Measurements from ENCODE around the gene ZBTB16.

DNA sequence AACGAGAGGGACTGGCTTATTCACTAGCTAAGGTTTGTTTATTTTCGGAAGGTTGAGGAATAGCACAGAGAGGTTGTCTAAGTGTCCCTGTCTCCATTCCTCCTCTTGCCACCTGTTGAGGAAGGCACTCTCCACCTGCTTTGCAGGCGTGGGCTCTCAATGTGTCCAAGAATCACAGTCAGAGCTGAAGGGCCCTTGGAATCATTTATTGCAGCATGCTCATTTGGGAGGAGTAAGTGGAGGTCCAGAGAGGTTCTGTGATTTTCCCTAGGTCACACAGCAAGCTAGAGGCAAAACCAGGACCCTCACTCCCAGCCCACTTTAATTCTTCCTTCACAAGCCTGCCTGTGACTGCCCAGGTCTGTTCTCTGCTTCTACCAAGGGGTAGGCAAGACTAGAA is 21.3 kb downstream of the ZBTB16 start:
- TF ChIP-seq, protein P1, sequence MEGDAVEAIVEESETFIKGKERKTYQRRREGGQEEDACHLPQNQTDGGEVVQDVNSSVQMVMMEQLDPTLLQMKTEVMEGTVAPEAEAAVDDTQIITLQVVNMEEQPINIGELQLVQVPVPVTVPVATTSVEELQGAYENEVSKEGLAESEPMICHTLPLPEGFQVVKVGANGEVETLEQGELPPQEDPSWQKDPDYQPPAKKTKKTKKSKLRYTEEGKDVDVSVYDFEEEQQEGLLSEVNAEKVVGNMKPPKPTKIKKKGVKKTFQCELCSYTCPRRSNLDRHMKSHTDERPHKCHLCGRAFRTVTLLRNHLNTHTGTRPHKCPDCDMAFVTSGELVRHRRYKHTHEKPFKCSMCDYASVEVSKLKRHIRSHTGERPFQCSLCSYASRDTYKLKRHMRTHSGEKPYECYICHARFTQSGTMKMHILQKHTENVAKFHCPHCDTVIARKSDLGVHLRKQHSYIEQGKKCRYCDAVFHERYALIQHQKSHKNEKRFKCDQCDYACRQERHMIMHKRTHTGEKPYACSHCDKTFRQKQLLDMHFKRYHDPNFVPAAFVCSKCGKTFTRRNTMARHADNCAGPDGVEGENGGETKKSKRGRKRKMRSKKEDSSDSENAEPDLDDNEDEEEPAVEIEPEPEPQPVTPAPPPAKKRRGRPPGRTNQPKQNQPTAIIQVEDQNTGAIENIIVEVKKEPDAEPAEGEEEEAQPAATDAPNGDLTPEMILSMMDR (IDR thresholded peaks at IDR 0.05) = no peak
- no peak for TF ChIP-seq POLR2AphosphoS5 (IDR thresholded peaks at IDR 0.05)
- TF ChIP-seq POLR2A (IDR thresholded peaks at IDR 0.05) = no peak
